ENCODE results near the gene SLC1A1. TPM values are rescaled to one million over a fixed set of nuclear protein-coding genes. Genes with fewer than 3 reads are reported as not detected.

Gene SLC1A1
- total RNA-seq, 2 donors from 2014 or later = 2.6 to 5.2 TPM

GRCh38 chr9:4508246-4508906 lies 18.1 kb downstream of the SLC1A1 start:
- H3K27me3 ChIP-seq = no peaks in the 10 kb centered on the region
- no peak for ATAC-seq
- TF ChIP-seq POLR2A (IDR thresholded peaks at IDR 0.05) (no peak), CTCF (IDR thresholded peaks at IDR 0.05) (no peak)
- H3K36me3 ChIP-seq (replicated peaks in 1 of 2; ENCODE audit: insufficient read depth in 1 of 2, low read depth in 2 of 2) = no peaks in the 10 kb centered on the region
- peaks cover 21% of the 10 kb centered on the region for H3K4me1 ChIP-seq
- no peak for DNase-seq
- no peak overlapping the region for H3K4me3 ChIP-seq
- 62 to 68% methylated on average over 7 of the region's 7 CpGs for WGBS, 2 donors
- intact Hi-C loops (cut with DNase I) = no loop called here
- no peak overlapping the region for H3K27ac ChIP-seq
- no peaks in the 10 kb centered on the region for H3K9me3 ChIP-seq

GRCh38 chr9:4508907-4509589 lies 18.8 kb downstream of the SLC1A1 start:
- Histone ChIP-seq H3K4me3 (no peak overlapping the region), H3K27me3 (no peaks in the 10 kb centered on the region), H3K36me3 (replicated peaks in 1 of 2; ENCODE audit: insufficient read depth in 1 of 2, low read depth in 2 of 2) (no peaks in the 10 kb centered on the region), H3K4me1 (peaks cover 21% of the 10 kb centered on the region), H3K9me3 (no peaks in the 10 kb centered on the region), H3K27ac (peak overlapping the region in 1 of 4 donors; percentile 57)
- WGBS, 2 donors = 80 to 87% methylated on average over 3 of the region's 3 CpGs
- DNase-seq (no peak), ATAC-seq (no peak)
- intact Hi-C loops (cut with DNase I) = no loop called here
- no peak for TF ChIP-seq CTCF (IDR thresholded peaks at IDR 0.05)
- no peak for TF ChIP-seq POLR2A (IDR thresholded peaks at IDR 0.05)

- WGBS, 2 donors = 97 to 98% methylated on average over 3 of the region's 3 CpGs
- intact Hi-C loops (cut with DNase I) = no loop called here
- no peaks in the 10 kb centered on the region for H3K27me3 ChIP-seq
Observed at GRCh38 chr9:4509590-4509984, 19.3 kb downstream of the SLC1A1 start.

GRCh38 chr9:4510546-4511322 lies 20.5 kb downstream of the SLC1A1 start:
- H3K36me3 ChIP-seq (replicated peaks in 1 of 2; ENCODE audit: insufficient read depth in 1 of 2, low read depth in 2 of 2) = no peaks in the 10 kb centered on the region
- TF ChIP-seq POLR2A (IDR thresholded peaks at IDR 0.05) (no peak), CTCF (IDR thresholded peaks at IDR 0.05) (no peak)
- no peaks in the 10 kb centered on the region for H3K27me3 ChIP-seq
- peaks cover 21% of the 10 kb centered on the region for H3K4me1 ChIP-seq
- DNase-seq (no peak), ATAC-seq (peak; percentile 53)
- no peak overlapping the region for H3K4me3 ChIP-seq
- peak overlapping the region; percentile 8 to 57 (median 32) for H3K27ac ChIP-seq
- intact Hi-C loops (cut with DNase I) = no loop called here
- H3K9me3 ChIP-seq = no peaks in the 10 kb centered on the region
- 46 to 50% methylated on average over 4 of the region's 4 CpGs for WGBS, 2 donors

More at GRCh38 chr9:4509590-4509984, 19.3 kb downstream of the SLC1A1 start:
- ATAC-seq = no peak
- Histone ChIP-seq H3K4me3 (no peak overlapping the region), H3K27ac (peak overlapping the region in 1 of 4 donors; percentile 57), H3K36me3 (replicated peaks in 1 of 2; ENCODE audit: insufficient read depth in 1 of 2, low read depth in 2 of 2) (no peaks in the 10 kb centered on the region), H3K4me1 (peaks cover 21% of the 10 kb centered on the region), H3K9me3 (no peaks in the 10 kb centered on the region)
- DNase-seq = no peak
- TF ChIP-seq POLR2A (IDR thresholded peaks at IDR 0.05) = no peak
